K562 (cell line): ENCODE results near the gene AP1B1. TPM values are rescaled to one million over a fixed set of nuclear protein-coding genes. Genes with fewer than 3 reads are reported as not detected.

Experiments
- ATAC-seq: fragments of 200-7000 bp; cut with Tn5 transposase; 3 replicates; pipeline ENCODE4 v1.9.1; 2020; ENCODE audit warnings: moderate library complexity
- BruUV-seq: library from RNA; stranded (reverse); fragments of 400-500 nt; replicated peaks from 2 replicates; lab custom pipeline; 2021; lab: Mats Ljungman, UMichigan
- CTCF ChIA-PET: fragments of 300-600 bp; formaldehyde crosslinking; extraction: SDS; loops from one replicate; lab custom pipeline; 2021; ENCODE audit warnings: low intra/inter-chr PET ratio; lab: Yijun Ruan, JAX
- POLR2A ChIA-PET: fragments of 300-600, 350-650 bp; sonication (Branson Sonifier 250); formaldehyde crosslinking; extraction: SDS; loops from one replicate; lab custom pipeline; 2021; ENCODE audit warnings: antibody characterized with exemption, inconsistent platforms; lab: Yijun Ruan, JAX
- DNase-seq, 4 experiments: peaks; one replicate each; pipeline versions ENCODE4 v3.0.0 to v3.0.0-alpha.2; 2011 to 2018; ENCODE audit warnings: low spot score in 3 of 4, mixed read lengths in 3 of 4; ENCODE audit errors: extremely low read depth in 1 of 4
- FAIRE-seq: peaks from 2 replicates; lab custom pipeline; 2011; peaks lifted over from hg19 to GRCh38; lab: Jason Lieb, UNC
- H2AFZ ChIP-seq: 2 replicates; pipeline ENCODE4 v1.6.0; 2011; ENCODE audit warnings: low read depth, low read length, control low read depth, inconsistent platforms
- H3K27ac ChIP-seq: fragments of 200-600 bp; 3 replicates; pipeline ENCODE4 v1.8.0; 2011; ENCODE audit warnings: low read depth, mild to moderate bottlenecking, control low read depth, inconsistent platforms, low read length, moderate library complexity, mixed read lengths; ENCODE audit errors: extremely low read depth
- H3K27me3 ChIP-seq, 2 experiments: fragments of 300-600 bp in 1 of 2; 2 replicates in 1 of 2; 3 replicates in 1 of 2; pipeline versions ENCODE4 v1.6.0 to v1.8.0; 2011; ENCODE audit warnings: inconsistent platforms in 2 of 2, low read length in 2 of 2, mild to moderate bottlenecking in 1 of 2, mixed read lengths in 1 of 2, moderate library complexity in 1 of 2; ENCODE audit not compliant: control insufficient read depth in 2 of 2, insufficient read depth in 2 of 2
- H3K36me3 ChIP-seq: fragments of 300-600 bp; 3 replicates; pipeline ENCODE4 v1.8.0; 2011; ENCODE audit warnings: mild to moderate bottlenecking, low read length, inconsistent platforms; ENCODE audit not compliant: control insufficient read depth, insufficient read depth
- H3K4me1 ChIP-seq, 2 experiments: fragments of 200-600 bp in 1 of 2; replicated peaks in 1 of 2; 2 replicates in 1 of 2; 3 replicates in 1 of 2; pipeline versions ENCODE4 v1.5.1 to v1.8.0; 2011; ENCODE audit warnings: inconsistent platforms in 2 of 2, low read length in 2 of 2, mild to moderate bottlenecking in 1 of 2, mixed read lengths in 1 of 2, moderate library complexity in 1 of 2; ENCODE audit not compliant: control insufficient read depth in 2 of 2, insufficient read depth in 2 of 2
- H3K4me2 ChIP-seq: 2 replicates; pipeline ENCODE4 v1.6.1; 2011; ENCODE audit warnings: low read length, control low read depth, inconsistent platforms, mixed read lengths; ENCODE audit not compliant: insufficient read depth
- H3K4me3 ChIP-seq: fragments of 200-600 bp; sonication (generic), shearing (Covaris generic); 2 replicates; pipeline ENCODE4 v1.5.1; 2016; ENCODE audit warnings: control low read depth, inconsistent platforms
- H3K79me2 ChIP-seq: fragments of 200-600 bp; 3 replicates; pipeline ENCODE4 v1.8.0; 2011; ENCODE audit warnings: low read length, inconsistent platforms; ENCODE audit not compliant: control insufficient read depth, insufficient read depth
- H3K9ac ChIP-seq, 2 experiments: 2 replicates each; pipeline versions ENCODE4 v1.6.0 to v1.6.1; 2011; ENCODE audit warnings: low read depth in 2 of 2, low read length in 2 of 2, control low read depth in 1 of 2, inconsistent platforms in 1 of 2, mild to moderate bottlenecking in 1 of 2, mixed read lengths in 1 of 2; ENCODE audit not compliant: insufficient read depth in 1 of 2
- H3K9me1 ChIP-seq: one replicate; pipeline ENCODE4 v1.6.0; 2011; ENCODE audit warnings: inconsistent platforms, mild to moderate bottlenecking, low read length, moderate library complexity; ENCODE audit not compliant: control insufficient read depth, insufficient read depth
- H3K9me3 ChIP-seq: replicated peaks from 2 replicates; pipeline ENCODE4 v1.5.1; 2011; ENCODE audit warnings: low read depth, low read length, inconsistent platforms; ENCODE audit not compliant: control insufficient read depth, insufficient read depth
- H4K20me1 ChIP-seq: replicated peaks from 2 replicates; pipeline ENCODE4 v1.6.1; 2011; ENCODE audit warnings: low read length, inconsistent platforms, mixed read lengths; ENCODE audit not compliant: control insufficient read depth, insufficient read depth
- ATF4 ChIP-seq: fragments of 450-650 bp; formaldehyde crosslinking; IDR thresholded peaks from 2 replicates; pipeline ENCODE4 v1.4.0; 2022; ENCODE audit warnings: mild to moderate bottlenecking, moderate library complexity
- CREB5 ChIP-seq: fragments of 250-450 bp; sonication (Bioruptor Pico); IDR thresholded peaks from 2 replicates; pipeline ENCODE4 v1.5.0; 2020; ENCODE audit warnings: mild to moderate bottlenecking
- GABPB1 ChIP-seq: sonication (generic); formaldehyde crosslinking; IDR thresholded peaks from 2 replicates; pipeline ENCODE4 v1.8.0; 2022; ENCODE audit warnings: mild to moderate bottlenecking, missing genetic modification reagents
- GATA2 ChIP-seq: sonication (generic); formaldehyde crosslinking; IDR thresholded peaks from 2 replicates; pipeline ENCODE4 v1.4.0; 2020; ENCODE audit warnings: mild to moderate bottlenecking, missing genetic modification reagents
- ID3 ChIP-seq, 2 experiments: fragments of 250-450 bp in 1 of 2; fragments of 450-650 bp in 1 of 2; sonication (Bioruptor Pico) in 1 of 2; IDR thresholded peaks; 2 replicates each; pipeline versions ENCODE4 v1.6.1 to v1.8.0; 2016 to 2021; ENCODE audit warnings: mild to moderate bottlenecking in 2 of 2, moderate library complexity in 2 of 2, missing compliant biosample characterization in 1 of 2, missing genetic modification characterization in 1 of 2
- MCM2 ChIP-seq: fragments of 450-650 bp; IDR thresholded peaks from 2 replicates; pipeline ENCODE4 v1.6.1; 2017; ENCODE audit warnings: low read depth, mild to moderate bottlenecking
- MXD1 ChIP-seq: fragments of 250-450 bp; sonication (Bioruptor Pico); IDR thresholded peaks from 2 replicates; pipeline ENCODE4 v1.8.0; 2021; ENCODE audit warnings: borderline replicate concordance, mild to moderate bottlenecking, moderate library complexity; ENCODE audit not compliant: poor library complexity, severe bottlenecking
- PML ChIP-seq: IDR thresholded peaks from 2 replicates; pipeline ENCODE4 v1.6.1; 2012; ENCODE audit warnings: low read length, inconsistent platforms
- POU5F1 ChIP-seq: fragments of 150-350 bp; IDR thresholded peaks from 2 replicates; pipeline ENCODE4 v1.6.1; 2014; ENCODE audit warnings: borderline replicate concordance, low read length, low read depth, mild to moderate bottlenecking; ENCODE audit not compliant: partially characterized antibody
- RERE ChIP-seq: sonication (generic); formaldehyde crosslinking; IDR thresholded peaks from 2 replicates; pipeline ENCODE4 v1.8.0; 2023; ENCODE audit warnings: missing genetic modification reagents, mild to moderate bottlenecking, borderline replicate concordance
- ZNF3 ChIP-seq: fragments of 250-450 bp; sonication (Bioruptor Pico); IDR thresholded peaks from 2 replicates; pipeline ENCODE4 v1.5.0; 2021; ENCODE audit warnings: mild to moderate bottlenecking, moderate library complexity
- ZNF431 ChIP-seq: sonication (generic); formaldehyde crosslinking; IDR thresholded peaks from 2 replicates; pipeline ENCODE4 v1.8.0; 2022; ENCODE audit warnings: mild to moderate bottlenecking, missing genetic modification reagents
- WGBS: fragments of 100-300 bp; shearing (Covaris generic); methylation state at CpG from one replicate; pipeline ENCODE4 v1.1.6; 2016; ENCODE audit warnings: low coverage, mixed read lengths; ENCODE audit not compliant: insufficient coverage; ENCODE audit errors: missing lambda C conversion rate; 5-methylcytosine and 5-hydroxymethylcytosine counted together
- in situ Hi-C: fragments of 300-500 bp; cut with MboI; formaldehyde crosslinking; loops from 4 replicates; pipeline ENCODE4 v1.15.0; 2018; ENCODE audit warnings: inconsistent platforms, mixed read lengths
- intact Hi-C: fragments of 100-400 bp; cut with micrococcal nuclease; formaldehyde crosslinking; loops from 2 replicates; pipeline ENCODE4 v1.14.2; 2022
- polyA plus RNA-seq, 8 experiments: library from polyadenylated mRNA; depleted of rRNA in 4 of 8; stranded (reverse) in 5 of 8; unstranded in 3 of 8; fragments of >200 nt; fragmentation: Nextera tagmentation in 2 of 8; fragmentation: Illumina TruSeq in 1 of 8; extraction: Ambion mirVana in 2 of 8; extraction: Trizol in 1 of 8; gene quantifications; 2 replicates each; pipeline versions ENCODE4 v1.2.1 to v1.2.3, GENCODE V29; 2011 to 2014; ENCODE audit warnings: inconsistent platforms in 1 of 8, missing spikeins in 1 of 8
- total RNA-seq, 7 experiments: library from RNA; depleted of rRNA in 6 of 7; stranded (reverse); fragments of >200 nt in 6 of 7; fragmentation: Illumina TruSeq in 2 of 7; extraction: Trizol in 2 of 7; gene quantifications; 2 replicates each; pipeline versions ENCODE4 v1.2.1 to v1.2.3, GENCODE V29; 2011 to 2021; ENCODE audit warnings: low replicate concordance in 1 of 7

AP1B1 gene
- total and polyA plus RNA-seq, 9 of the 15 experiments (the other 6 are each of a cell fraction or from before 2014, with no cell fraction given) = 1.2 to 60.9 (median 30.1) TPM

GRCh38 chr22:29353860-29354259 is 34.5 kb downstream of the AP1B1 start:
- Histone ChIP-seq H3K9me3 (no peaks in the 10 kb centered on the region), H4K20me1 (no peaks in the 10 kb centered on the region), H3K4me3 (no peak overlapping the region), H3K36me3 (peaks cover 84% of the 10 kb centered on the region; the same call in 2 of the 3 replicates), H3K27ac (no peak overlapping the region), H3K9me1 (no peaks in the 10 kb centered on the region), H3K4me1 (no peaks in the 10 kb centered on the region), H3K4me2 (no peak overlapping the region), H3K27me3 (no peaks in the 10 kb centered on the region), H3K79me2 (no peaks in the 10 kb centered on the region), H3K9ac (no peak overlapping the region), H2AFZ (no peak overlapping the region)
- ATAC-seq (no peak), FAIRE-seq (no peak), DNase-seq (no peak)
- POLR2A ChIA-PET = interaction anchor here (1.4 to 1.5 kb wide), 2 partner anchors 8 to 10 kb away, joined by 3 to 6 read pairs; no protein-coding TSS in a partner anchor
- no TSS peak for BruUV-seq
- CTCF ChIA-PET = no interaction called here
- in situ Hi-C loops (no loop called here), intact Hi-C loops (no loop called here)
- 98% methylated on average over 6 of the region's 8 CpGs for WGBS
- TF ChIP-seq ID3 (CRISPR knock-in tag; IDR thresholded peaks at IDR 0.05) = no peak
- no peak for TF ChIP-seq ID3 (tag; IDR thresholded peaks at IDR 0.05)
- no peak for TF ChIP-seq ATF4 (CRISPR knock-in tag)
- no peak for TF ChIP-seq ZNF3 (CRISPR knock-in tag)
- no peak for TF ChIP-seq PML
- no peak for TF ChIP-seq GATA2 (CRISPR knock-in tag)
- TF ChIP-seq CREB5 (CRISPR knock-in tag) = no peak
- TF ChIP-seq MCM2 = no peak
- no peak for TF ChIP-seq POU5F1
- no peak for TF ChIP-seq GABPB1
- TF ChIP-seq ZNF431 (CRISPR knock-in tag) = no peak
- TF ChIP-seq RERE (CRISPR knock-in tag) = no peak
- TF ChIP-seq MXD1 = no peak
